HT-29 (cell line): Measurements from ENCODE around the gene PIAS1. TPM values are rescaled to one million over a fixed set of nuclear protein-coding genes. Genes with fewer than 3 reads are reported as not detected.
A peak's percentile ranks its signal among the peaks of the same experiment; 100 is the strongest.
"Not testable (repeated sequence)": the region's sequence is repeated elsewhere in the genome, so short reads cannot be mapped to it uniquely, and the experiment has no call there.

Source experiments
- DNase-seq: peaks from one replicate; pipeline ENCODE4 v3.0.0-alpha.2; 2015; ENCODE audit warnings: low spot score
- total RNA-seq: library from RNA; depleted of rRNA; stranded (reverse); fragments of >200 nt; shearing (Covaris generic); gene quantifications from 2 replicates; pipeline ENCODE4 v1.2.3, GENCODE V29; 2014; rRNA removed

PIAS1 gene
- total RNA-seq, result 24.8 and 42.1 TPM in 2 replicates

DNA sequence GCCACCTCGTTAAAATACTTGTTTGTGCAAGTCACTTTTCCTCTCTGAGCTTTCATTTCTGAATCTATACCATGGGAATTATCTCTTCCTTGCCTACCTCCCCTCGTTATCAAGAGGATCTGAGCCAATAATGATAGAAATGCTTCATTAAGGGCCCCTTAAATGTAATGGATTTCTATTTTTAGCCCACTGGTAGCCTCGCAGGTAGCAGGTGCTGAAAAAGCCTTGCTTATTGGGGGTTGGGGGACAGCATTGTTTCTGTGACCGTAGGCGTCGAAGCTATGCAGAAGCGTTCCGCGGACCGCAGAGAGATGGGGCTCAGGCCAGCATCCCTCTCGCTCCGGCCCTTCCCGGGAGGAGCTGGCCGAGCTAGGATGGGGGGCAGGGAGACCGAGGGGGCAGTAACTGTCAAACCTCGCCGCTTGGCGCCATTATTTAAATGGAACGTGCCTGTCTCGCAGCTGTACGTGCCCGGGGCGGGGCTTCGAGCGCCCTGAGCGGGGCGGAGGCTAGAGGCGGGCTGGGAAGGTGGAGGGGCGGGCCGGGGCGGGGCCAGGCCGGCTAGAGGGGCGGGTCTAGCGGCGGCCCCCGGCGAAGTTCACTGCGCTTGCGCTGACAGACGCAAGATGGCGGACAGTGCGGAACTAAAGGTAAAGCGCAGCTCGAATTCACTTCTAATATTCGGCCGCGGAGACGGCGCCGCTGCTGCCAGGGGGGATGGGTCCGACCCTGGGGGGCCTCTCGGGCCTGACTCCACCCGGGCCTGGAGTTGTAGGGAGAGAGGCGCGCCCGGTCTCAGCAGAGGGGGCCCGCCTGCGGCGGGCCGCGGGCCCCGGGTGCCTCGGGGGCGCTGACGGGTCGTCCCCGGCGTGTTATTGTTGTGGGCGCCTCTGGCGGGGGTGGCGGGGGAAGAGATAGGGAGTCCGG, at the start of gene PIAS1:
TSS of gene PIAS1 (plus strand) at position 615 of the 927 bp plus-strand sequence. CDS start at position 627, 12 bp downstream.
- peak; percentile 95 for DNase-seq

DNA sequence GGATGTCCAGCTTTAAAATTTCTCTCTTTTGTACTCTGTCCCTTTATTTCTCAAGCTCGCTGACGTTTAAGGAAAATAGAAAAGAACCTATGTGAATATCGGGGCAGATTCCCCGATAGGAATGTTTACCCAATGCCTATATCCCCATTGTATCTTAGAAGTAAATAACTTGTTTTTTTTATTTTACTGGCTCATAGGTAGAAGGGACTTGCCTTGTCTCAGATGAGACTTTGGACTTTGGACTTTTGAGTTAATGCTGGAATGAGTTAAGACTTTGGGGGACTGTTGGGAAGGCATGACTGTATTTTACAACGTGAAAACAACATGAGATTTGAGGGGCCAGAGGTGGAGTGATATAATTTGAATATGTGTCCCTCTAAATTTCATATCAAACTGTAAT, 46.5 kb upstream of the PIAS1 start:
- not testable (repeated sequence) for DNase-seq

DNA sequence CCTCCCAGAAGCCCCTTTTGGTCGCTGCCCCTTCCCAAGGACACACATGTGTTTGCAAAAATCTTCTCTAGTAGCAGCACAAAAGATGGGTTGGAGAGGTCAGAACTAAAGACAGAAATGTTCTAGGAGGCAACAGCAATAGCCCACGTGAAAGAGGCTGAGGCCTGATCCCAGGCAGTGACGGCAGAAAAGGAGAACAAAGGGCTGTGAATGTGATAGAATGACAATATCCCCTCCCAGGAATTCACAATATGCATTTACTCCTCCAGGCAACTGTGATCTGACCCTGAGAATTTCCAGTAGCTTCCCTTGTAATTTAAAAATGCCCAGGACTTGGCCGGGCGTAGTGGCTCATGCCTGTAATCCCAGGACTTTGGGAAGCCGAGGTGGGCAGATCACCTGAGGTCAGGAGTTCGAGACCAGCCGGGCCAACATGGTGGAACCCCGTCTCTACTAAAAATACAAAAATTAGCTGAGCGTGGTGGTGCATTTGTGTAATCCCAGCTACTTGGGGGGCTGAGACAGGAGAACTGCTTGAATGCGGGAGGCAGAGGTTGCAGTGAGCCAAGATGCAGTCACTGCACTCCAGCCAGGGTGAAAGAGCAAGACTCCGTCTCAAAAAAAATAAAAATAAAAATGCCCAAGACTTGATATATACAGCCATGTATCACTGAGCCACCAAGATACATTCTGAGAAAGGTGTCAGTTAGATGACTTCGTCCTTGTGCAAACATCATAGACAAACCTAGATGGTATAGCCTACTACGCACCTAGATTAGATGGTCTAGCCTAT, 43.6 kb upstream of the PIAS1 start:
- no peak for DNase-seq

DNA sequence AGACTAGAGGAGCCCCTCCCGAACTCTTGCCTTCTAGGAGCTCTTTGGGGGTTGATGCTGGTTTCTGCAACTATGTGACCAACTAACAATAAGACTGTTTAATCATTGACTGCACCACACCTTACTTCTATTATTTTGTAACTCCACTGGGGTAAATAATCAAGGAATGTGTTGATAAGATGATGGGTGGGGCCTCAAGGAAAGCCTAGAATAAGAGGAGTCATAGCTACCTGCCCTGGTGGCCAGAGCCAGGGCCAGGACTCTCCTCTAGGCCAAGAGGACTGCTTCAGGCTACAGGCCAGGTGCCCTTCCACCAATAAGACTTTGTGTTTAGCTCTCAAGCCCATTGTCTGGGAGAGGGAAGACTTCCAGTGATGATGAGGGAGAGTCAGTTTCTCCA, 41.2 kb upstream of the PIAS1 start:
- DNase-seq, result peak; percentile 30

DNA sequence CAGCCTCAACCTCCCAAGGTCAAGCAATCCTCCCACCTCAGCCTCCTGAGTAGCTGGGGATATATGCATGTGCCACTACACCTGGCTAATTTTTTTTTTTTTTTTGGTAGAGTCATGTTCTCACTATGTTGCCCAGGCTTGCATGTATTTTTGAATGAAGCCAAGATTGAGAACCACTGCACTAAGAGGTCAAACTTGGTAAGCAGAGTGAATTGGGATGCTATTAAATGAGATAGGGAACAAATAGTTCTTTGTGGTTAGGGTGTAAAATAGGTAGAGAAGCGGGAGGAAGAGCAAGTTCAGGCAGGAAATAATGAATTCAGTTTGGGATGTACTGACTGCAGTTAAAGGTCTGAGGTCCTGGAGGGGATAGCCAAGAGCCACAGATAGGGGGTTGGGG, 39.9 kb upstream of the PIAS1 start:
- no peak for DNase-seq

DNA sequence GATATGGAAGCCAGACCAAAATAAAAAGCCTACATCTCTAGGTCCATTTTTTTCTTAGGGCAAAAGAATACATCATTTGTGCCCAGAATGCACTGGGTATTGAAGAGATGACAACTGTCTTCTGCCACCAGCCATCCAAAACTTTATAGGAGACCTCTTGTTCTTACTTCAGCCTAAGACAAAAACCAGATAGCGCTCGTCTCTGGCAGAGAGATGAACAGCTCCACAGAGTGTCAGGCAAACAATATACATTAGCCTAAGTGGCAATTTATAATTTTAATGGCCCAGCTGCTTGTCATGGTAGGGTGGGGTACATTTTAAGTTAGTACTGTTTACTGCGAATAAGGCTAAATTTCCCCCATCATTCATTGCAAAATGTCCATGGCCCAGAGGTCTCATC, 38.9 kb upstream of the PIAS1 start:
- no peak for DNase-seq

DNA sequence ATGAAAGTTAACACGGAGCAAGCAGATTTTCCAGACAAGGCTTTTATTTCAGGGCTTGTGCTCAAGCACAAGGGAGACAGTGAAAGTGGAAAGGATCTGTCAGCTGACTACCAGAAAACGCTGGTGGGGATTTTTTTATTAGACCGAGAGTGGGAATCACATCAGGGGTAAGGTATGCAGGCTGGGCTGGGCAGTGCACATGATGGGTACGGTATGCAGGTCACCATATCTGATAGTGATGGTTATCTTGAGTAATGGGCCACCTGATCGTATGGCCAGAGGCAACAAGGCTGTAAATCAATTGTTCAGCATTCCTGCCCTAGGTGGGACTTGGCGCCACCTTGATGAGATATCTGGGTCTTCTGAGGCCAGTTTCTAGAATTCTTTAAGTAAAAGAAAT, 36.9 kb upstream of the PIAS1 start:
- peak; percentile 58 for DNase-seq

DNA sequence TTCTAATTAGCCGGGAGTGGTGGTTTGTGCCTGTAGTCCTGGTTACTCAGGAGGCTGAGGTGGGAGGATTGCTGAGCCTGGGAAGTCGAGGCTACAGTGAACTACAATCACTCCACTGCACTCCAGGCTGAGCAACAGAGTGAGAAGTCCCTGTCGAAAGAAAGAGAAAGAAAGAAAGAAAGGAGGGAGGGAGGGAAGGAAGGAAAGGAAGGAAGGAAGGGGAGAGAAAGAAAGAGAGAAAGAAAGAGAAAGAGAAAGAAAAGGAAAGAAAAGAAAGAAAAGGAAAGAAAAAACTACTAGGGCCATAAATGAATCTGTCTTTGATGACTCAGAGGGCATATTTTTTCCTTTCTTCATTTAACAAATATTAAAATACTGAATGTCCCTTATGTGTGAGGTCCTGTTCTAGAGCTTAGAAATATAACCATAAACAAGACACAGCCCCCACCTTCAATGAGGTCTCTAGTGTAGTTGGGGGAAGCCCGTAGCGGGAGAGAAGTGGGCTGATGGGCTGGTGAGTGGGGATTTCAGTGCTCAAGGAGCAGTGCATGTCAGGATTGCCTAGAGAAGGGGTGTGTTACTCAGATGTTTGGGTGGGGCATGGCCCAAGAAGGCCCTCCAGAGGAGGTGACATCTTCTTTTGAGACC, 35.2 kb upstream of the PIAS1 start:
- DNase-seq, result no peak

DNA sequence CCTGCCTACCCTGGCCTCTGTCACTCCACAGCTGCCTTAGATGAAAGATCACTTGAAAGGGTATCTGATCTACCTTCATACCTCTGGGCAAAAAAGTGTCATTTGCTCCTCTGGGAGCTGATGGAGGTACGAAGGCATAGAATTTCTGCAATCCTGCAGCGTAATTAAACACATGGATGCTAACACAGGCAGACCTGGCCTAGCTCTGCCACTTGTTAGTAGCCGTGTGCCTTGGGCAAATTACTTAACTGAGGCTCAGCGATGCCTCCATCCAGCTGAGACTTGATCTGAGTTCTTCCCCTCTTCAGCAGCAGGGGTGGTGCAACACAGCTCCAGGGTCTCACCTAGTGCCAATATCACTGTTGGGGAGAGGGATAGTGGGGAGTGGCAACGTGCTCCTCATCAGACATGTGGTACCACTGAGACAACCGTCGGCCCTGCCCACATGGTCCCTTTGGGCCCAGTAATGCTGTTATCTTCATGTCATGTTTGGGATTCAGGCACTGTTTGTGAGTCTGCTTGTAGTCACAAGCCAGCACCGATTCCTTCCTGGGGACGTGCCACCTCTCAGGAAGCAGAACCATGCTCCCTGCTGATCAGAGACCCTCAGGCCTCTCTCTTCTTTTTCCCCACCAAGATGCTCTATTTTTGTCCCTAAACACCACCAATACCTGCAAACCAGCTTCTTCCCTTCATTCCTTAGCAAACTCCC, 34.1 kb upstream of the PIAS1 start:
- no peak for DNase-seq

DNA sequence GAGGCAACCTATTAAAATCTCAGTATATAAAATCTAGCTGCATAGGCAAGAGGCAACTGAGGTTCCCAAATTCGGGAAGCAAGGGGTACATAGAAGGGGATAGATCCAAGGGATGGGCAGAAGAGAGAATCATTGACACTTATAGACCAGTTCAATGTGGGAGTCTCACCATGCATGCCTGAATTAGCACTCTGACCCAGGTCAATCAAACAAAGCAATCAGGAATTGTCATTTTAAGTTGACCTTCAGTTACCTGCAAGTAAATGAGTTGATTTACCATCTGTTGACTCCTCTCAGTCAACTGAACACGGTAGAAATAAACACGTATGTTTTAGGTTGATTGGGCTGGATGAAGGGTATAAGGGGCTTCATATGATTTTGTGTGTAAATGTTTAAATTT, 33.4 kb upstream of the PIAS1 start:
- no peak for DNase-seq

DNA sequence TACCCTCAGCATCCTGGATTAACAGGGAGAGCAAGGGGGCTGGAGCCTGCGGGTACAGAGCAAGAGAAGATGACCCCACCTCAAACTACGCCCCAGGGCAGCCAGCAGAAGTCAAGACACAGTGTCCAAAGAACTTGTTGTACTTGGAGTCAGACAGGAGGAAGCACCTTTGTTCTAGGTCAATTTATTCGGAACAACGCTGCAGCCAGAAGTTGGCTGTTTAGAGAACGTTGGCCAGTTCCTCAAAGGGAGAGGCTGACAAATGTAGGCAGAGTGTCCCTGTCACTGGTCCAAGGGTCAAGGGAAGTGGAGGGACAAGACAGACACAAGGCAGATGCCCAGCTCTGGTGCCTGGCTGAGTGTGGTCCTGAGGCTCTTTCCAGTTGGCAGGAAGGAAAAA, 32.1 kb upstream of the PIAS1 start:
- no peak for DNase-seq

DNA sequence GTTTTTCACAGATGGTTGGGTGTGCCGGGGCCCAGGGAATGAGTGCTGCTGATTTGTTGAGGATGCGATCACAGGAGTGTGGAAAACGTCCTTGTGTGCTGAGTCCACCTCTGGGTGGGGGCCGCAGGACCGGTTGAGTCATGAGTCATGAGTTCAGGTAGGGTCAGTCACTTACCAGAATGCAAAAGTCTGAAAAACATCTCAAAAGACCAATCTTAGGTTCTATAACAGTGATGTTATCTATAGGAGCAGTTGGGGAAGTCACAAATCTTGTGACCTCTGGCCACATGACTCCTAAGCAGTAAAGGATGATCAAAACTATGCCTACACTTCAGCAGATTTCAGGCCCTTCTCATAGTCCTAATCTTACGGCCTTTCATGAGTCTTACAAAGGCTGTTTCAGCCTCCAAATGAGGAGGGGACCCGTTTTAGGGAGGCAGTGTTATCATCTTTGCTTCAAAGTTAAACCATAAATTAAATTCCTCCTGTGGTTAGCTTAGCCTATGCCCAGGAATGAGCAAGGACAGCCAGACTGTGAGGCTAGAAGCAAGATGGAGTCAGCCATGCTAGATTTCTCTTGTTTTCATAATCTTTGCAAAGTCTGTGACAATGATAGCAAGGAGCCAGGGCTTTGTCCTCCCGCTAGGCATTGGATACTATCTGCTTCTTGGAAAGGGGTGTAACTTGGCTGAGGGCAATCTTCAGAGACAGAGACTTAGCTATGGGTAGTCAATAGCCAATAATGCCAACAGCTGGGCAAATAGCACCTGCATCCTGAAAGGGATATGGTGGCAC, 30.6 kb upstream of the PIAS1 start:
- DNase-seq, result no peak

DNA sequence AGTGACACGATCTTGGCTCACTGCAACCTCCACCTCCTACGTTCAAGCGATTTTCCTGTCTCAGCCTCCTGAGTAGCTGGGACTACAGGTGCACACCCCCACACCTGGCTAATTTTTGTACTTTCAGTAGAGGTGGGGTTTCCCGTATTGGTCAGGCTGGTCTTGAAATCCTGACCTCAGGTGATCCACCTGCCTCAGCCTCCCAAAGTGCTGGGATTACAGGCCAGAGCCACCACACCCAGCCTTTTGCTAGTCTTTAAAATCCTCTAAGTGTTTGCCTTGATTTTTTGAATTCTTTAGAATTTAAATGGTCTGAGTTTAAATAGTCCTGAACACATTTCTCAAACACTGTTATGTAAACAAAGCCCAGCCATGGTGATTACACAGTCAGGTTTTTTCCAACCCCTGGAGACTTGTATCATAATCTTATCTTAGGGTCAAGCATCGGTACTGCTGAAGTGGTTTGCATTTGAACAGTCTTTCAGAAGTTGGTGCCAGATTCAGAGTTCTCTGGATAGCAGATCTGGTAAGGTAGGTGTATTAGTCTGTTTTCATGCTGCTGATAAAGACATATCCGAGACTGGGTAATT, 28.2 kb upstream of the PIAS1 start:
- DNase-seq, result no peak

DNA sequence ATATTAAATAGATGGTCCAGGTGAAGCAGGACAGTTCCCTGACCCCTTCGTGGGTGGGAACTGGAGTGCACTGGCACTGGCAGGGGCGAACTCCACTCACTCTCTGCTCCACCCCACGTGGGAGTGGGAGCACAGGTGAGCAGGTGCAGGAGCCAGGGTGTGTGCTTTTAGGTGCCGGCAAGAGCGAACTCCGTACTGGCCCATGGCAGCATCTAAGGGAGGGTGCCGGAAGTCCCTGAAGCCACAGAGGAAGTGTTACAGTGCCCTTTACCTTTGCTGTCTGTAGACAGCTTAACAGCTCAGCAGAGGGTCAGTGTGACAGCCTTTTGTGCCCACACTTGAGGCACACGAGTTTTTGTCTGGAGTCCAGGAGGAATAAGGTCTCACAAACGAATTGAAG, 26.7 kb upstream of the PIAS1 start:
- no peak for DNase-seq

DNA sequence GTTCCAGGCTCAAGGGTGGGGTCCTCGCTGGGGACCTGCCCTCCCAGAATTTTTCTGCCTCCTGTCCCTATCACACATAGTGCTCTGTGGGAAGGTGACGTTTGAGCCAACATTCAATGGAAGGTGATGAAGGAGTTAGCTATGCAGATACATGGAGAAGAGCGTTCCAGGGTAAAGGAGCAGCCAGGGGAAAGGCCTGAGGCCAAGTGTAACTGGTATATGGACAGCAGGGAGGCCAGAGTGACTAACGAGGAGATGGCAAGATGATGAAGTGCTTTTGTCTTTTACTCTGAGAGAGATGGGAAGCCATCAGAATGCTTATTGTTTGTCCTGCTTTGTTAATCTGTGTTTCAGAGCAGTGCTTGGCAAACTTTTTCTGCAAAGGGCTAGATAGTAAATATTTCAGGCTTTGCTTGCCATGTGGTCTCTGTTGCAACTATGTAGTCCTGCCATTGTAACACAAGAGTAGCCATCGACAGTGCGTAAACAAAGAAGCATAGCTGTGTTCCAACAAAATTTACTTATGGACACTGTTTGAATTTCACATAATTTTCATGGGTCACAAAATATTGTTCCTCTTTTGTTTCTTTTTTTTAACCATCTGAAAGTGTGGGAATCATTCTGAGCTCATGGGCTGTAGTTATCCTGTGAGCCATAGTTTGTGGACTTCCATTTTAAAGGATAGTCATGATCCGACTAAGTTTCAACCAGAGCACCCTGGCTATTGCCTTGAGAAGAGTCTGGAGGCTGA, 25.8 kb upstream of the PIAS1 start:
- DNase-seq, result no peak

DNA sequence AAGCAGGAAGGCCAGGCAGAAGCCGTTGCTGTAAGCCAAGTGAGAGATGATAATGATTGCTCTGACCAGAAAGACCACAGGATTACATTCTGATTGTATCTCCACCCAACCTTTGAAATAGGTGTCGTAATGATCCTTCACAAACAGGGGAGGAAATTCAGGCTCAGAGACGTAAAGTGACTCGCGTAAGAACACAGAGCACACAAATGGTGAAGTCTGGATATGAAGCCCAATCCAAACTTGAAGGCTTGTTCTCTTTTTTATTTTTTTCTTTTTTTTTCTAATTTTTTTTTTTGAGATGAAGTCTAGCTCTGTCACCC, 25.3 kb upstream of the PIAS1 start:
- peak; percentile 19 for DNase-seq

DNA sequence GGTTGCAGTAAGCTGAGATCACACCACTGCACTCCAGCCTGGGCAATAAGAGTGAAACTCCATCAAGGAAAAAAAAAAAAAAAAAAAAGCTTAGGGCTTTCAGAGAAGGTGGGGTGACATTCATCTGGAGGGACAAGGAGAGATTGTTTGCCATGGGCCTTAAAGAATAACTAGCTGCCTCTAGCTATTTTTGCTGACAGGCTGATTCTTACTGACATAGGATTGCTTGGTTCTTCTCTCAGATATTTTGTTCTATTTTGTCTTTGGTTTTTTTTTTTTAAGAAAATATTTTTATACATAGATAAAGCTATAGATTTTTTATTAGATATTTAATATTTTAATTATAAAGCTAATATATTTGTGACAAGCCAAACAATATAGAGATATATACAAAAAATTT, 24.2 kb upstream of the PIAS1 start:
- no peak for DNase-seq

DNA sequence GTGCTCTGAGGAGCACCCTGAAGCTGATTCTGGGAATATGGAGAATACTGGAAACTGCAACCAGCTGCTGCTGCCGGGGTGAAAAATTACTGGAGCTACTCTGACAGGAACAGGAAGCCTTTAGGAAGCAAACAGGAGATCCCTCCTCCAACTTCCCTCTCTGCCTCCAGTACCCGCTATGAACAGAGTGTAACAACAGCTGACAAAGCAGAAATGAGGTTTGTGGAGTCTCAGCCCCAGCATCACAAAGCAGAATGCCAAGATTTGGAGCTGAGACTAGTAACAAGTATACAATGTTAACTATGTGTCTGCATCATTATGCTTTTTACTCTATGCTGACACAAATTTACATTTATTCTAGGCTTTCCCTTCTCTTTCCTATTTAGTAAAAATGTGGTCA, 22.7 kb upstream of the PIAS1 start:
- DNase-seq, result no peak

DNA sequence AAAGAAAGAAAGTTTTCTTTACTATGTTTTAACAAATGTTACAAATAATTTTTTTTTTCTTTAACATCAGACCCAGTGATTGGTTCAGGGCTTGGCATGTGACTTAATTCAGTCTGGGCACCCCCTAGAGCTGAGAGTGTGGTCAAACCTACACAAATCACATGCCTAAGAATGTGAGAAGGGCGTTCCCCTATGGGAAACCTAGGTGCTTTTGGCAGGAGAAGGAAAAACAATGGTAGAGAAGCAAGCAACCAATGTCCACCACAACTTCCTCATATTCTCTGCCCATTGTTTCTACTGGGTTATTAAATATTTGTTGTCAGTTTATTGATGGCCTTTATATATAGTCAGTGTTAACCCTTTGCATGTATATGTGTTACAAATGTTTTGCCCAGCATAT, 21.4 kb upstream of the PIAS1 start:
- DNase-seq, result no peak

DNA sequence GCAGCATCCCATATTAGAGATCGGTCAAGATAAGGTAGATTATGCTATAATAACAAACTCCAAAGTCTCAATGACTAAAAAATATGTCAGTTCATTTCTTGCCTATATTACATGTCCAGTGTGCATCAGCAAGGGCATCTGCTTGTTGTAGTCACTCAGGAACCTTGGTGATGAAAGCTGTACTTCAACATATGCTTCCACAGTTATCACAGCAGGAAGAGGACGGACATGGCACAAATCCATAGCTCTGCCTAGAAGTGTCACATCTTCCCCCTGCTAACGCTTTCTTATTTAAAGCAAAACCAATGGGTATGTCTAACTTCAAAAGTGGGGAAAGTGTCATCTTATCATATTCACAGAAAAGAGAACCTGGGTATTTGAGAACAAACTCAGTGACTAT, 20.0 kb upstream of the PIAS1 start:
- DNase-seq, result no peak
